GM18502 (cell line): ENCODE data around the gene PDE4A.
A peak's percentile ranks its signal among the peaks of the same experiment; 100 is the strongest.
"Not testable (repeated sequence)": the region's sequence is repeated elsewhere in the genome, so short reads cannot be mapped to it uniquely, and the experiment has no call there.

ENCODE experiments used
- ATAC-seq: cut with Tn5 transposase; IDR thresholded peaks from one replicate; pipeline ENCODE4 v1.9.1; 2021; ENCODE audit warnings: mild to moderate bottlenecking; ENCODE audit not compliant: unreplicated experiment, poor library complexity

PDE4A gene

DNA sequence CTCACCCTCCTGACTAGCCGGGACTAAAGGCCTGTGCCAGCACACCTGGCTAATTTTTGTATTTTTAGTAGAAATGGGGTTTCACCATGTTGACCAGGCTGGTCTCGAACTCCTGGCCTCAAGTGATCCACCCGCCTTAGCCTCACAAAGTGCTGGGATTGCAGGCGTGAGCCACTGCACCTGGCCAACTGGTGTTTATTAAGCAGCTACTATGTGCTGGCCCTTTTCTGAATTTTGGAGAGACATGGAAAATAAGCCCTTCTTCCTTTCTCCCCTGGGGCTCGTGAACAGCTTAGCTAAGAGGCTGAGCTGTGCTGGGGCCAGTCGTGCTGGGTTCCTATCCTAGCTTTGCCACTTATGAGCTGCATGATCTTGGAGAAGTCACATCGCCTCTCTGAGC lies 38.4 kb downstream of the PDE4A start:
- ATAC-seq = not testable (repeated sequence)

GRCh38 chr19:10460714-10461046 lies 40.3 kb downstream of the PDE4A start:
- no peak for ATAC-seq

GRCh38 chr19:10461047-10461949 lies 41.0 kb downstream of the PDE4A start:
- peak; percentile 84 for ATAC-seq

GRCh38 chr19:10462042-10462441 lies 41.7 kb downstream of the PDE4A start:
- not testable (repeated sequence) for ATAC-seq

DNA sequence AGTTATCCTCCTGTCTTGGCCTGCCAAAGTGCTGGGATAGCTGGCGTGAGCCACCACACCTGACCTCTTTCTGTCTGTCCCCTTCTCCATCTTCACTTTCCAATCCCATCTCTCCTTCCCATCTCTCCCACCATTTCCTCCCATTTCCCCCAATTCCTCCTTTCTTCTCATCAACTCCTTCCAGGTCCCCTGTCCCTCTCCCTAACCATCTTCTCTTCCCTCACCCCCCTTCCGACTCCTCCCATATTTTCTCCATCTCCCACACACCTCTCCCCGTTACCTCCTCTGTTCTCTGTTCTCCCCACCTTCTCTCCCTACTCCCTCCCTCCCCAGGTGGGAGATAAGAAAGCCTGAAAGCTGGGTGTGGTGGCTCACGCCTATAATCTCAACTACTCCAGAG lies 42.2 kb downstream of the PDE4A start:
- ATAC-seq = no peak

DNA sequence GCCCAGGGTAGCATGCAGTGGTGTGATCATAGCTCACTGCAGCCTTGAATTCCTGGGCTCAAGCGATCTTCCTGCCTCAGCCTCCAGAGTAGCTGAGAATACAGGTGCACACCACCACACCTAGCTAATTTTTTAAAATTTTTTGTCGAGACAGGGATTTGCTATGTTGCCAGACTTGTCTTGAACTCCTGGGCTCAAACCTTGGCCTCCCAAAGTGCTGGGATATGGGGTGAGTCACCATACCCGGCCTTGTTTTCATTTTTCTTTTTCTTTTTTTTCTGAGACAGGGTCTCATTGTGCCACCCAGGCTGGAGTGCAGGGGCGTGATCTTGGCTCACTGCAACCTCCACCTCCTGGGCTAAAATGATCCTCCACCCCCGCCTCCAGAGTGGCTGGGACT lies 44.1 kb downstream of the PDE4A start:
- ATAC-seq = no peak

DNA sequence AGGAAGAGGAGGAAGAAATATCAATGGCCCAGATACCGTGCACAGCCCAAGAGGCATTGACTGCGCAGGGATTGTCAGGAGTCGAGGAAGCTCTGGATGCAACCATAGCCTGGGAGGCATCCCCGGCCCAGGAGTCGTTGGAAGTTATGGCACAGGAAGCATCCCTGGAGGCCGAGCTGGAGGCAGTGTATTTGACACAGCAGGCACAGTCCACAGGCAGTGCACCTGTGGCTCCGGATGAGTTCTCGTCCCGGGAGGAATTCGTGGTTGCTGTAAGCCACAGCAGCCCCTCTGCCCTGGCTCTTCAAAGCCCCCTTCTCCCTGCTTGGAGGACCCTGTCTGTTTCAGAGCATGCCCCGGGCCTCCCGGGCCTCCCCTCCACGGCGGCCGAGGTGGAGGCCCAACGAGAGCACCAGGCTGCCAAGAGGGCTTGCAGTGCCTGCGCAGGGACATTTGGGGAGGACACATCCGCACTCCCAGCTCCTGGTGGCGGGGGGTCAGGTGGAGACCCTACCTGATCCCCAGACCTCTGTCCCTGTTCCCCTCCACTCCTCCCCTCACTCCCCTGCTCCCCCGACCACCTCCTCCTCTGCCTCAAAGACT lies 46.9 kb downstream of the PDE4A start:
- ATAC-seq = no peak

GRCh38 chr19:10468133-10468532 lies 47.8 kb downstream of the PDE4A start:
- ATAC-seq = no peak

- no peak for ATAC-seq
These were observed 51.6 kb downstream of the PDE4A start for GRCh38 chr19:10471909-10472308.

DNA sequence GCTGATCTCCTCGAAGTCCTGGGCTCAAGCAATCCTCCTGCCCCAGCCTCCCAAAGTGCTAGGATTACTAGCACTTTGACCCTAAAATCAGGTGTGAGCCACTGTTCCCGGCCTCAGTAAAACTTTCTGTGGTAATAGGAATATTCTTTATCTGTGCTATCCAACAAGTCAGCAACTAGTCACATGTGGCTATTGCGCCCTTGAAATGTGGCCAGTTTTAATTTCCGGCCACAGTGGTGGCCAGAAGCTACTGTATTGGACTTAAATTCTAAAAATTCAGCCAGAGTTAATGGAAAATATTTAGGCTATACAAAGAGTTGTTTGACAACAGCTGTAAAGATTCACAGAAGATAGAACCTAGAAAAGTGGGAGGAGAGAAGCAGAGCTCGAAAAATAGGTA lies 52.9 kb downstream of the PDE4A start:
- ATAC-seq = no peak

GRCh38 chr19:10474962-10475451 lies 54.7 kb downstream of the PDE4A start:
- ATAC-seq = no peak

DNA sequence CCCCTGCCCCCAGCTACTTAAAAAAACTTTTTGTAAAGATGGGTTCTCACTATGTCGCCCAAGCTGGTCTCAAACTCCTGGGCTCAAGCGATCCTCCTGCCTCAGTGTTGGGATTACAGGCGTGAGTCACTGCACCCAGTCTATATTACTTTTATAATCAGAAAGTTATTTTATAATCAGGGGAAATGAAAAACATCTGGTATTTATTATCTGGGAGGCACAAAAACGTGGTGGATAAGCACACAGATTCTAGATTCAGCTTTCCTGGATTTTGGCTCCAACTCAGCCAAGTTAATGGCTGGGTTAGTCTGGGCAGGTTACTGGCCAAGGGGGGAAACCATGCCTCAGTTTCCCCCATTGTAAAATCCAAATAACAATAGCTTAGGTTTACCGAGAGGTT lies 58.1 kb downstream of the PDE4A start:
- ATAC-seq = no peak

GRCh38 chr19:10478903-10479384 lies 58.6 kb downstream of the PDE4A start:
- ATAC-seq = no peak

DNA sequence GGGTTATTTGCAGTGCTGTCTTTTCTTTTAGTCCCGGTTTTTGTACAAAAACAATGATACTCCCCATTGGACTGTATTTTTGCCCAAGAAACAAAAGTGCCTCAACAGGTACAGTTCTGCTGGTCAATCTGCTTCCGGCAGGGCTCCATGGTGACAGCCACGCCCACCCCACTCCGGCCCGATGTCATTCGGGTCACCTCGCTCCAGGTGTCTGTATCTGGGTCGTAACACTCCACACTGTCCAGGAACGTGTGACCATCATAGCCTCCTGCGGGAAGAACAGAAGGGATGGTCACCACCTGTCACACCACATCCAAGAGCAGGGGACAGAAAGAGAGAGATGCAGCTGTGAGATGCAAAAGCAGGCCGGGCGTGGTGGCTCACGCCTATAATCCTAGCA lies 66.2 kb downstream of the PDE4A start:
- no peak for ATAC-seq

- ATAC-seq = no peak
These were observed 71.2 kb downstream of the PDE4A start for GRCh38 chr19:10491472-10492047.

DNA sequence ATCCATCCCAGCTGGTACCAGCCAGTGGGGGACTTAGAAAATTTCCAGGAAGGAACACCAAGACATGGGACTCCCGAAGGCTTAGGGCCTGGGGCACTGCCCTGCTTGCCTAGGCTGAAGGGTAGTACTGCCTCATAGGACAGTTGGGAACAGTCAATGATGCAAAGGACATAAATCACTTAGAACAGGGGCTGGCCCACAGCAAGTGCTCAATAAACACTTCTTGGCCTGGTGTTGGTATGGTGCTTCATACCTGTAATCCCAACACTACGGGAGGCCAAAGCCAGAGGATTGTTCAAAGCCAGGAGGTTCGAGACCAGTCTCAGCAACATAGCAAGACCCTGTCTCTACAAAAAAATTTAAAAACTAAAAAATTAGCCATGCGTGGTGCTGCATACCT lies 77.0 kb downstream of the PDE4A start:
- no peak for ATAC-seq

GRCh38 chr19:10499550-10500246 lies 79.4 kb downstream of the PDE4A start:
- ATAC-seq = no peak

DNA sequence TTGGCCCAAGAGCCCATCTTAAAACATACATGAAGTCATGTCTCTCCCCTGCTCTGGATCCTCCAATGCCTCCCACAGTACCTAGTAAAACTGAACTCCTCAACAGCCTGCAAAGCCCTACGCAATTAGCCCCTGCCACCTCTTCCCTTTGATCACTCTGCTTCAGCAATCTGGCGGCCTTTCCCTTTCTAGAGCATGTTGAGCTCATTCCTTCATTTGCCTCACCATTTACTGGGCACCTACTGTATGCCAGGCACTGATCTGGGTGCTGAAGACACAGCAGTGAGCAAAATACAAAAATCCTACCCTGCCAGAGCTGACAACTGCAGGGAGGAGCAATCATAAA lies 79.9 kb downstream of the PDE4A start:
- no peak for ATAC-seq

DNA sequence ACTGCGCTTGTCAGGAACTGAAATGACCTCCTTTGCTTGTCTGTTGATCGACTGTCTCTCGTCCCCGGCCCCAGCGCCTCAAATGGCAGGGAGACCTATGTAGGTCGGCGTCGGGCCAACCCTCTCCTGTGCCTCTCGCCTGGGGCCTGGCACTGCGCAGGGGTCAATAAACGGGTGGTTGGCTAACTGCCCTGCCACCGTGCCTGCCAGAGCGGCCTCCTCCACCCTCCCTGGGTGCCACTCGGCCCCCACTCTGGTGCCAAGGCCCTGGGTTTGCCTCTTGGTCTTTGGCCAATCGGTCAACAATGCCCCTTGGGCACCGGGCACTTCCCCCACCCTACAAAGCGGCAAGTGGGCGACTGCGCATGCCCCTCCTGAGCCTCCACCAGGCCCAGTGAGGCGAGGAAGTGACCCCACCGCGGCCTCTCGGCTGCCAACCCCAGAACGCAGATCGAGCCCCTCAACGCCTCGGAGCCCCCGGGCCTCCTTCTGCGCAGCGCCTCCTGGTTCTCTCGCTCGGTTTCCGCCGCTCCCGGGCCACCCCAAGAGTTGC lies 81.7 kb downstream of the PDE4A start:
- peak; percentile 37 for ATAC-seq

GRCh38 chr19:10502524-10503001 lies 82.2 kb downstream of the PDE4A start:
- ATAC-seq = peak; percentile 85
